ENCODE data around the gene SPDYE6. TPM values are rescaled to one million over a fixed set of nuclear protein-coding genes. Genes with fewer than 3 reads are reported as not detected.

SPDYE6 gene
- total RNA-seq, 1 experiment from 2014 or later, result not detected

Small RNAs within 50 kb of the gene (microRNA-seq; reads per million reads assigned to microRNA genes)
- gene MIR548O (ENCODE audit: borderline number of aligned reads), result not detected

Other genes with a start within 250 kb of the SPDYE6 start
- gene SH2B2, start 69.6 kb downstream of the SPDYE6 start, total RNA-seq (2021; ENCODE audit: unreplicated experiment), result 11.8 TPM
- 23.0 TPM for gene PRKRIP1, start 39.9 kb upstream of the SPDYE6 start, total RNA-seq (2021; ENCODE audit: unreplicated experiment)
- 13.2 TPM for gene ORAI2, start 77.1 kb upstream of the SPDYE6 start, total RNA-seq (2021; ENCODE audit: unreplicated experiment)
- 14.9 TPM for gene ALKBH4, start 108.4 kb upstream of the SPDYE6 start, total RNA-seq (2021; ENCODE audit: unreplicated experiment)
- 39.5 TPM for gene LRWD1, start 108.5 kb upstream of the SPDYE6 start, total RNA-seq (2021; ENCODE audit: unreplicated experiment)
- 54.9 TPM for gene POLR2J, start 122.5 kb upstream of the SPDYE6 start, total RNA-seq (2021; ENCODE audit: unreplicated experiment)
- gene RASA4B, start 161.3 kb upstream of the SPDYE6 start, total RNA-seq (2021; ENCODE audit: unreplicated experiment), result 6.0 TPM
- gene UPK3BL2, start 187.3 kb upstream of the SPDYE6 start, total RNA-seq (2021; ENCODE audit: unreplicated experiment), result 7.0 TPM
- gene SPDYE2, start 194.8 kb upstream of the SPDYE6 start, total RNA-seq (2021; ENCODE audit: unreplicated experiment), result not detected
- 14.0 TPM for gene POLR2J3, start 216.1 kb upstream of the SPDYE6 start, total RNA-seq (2021; ENCODE audit: unreplicated experiment)